Liver (tissue), 2 donors: Measurements from ENCODE around the gene SLC12A9.

Experiments
- CTCF ChIP-seq: fragments of 150-350 bp; IDR thresholded peaks from 2 replicates; pipeline ENCODE4 v1.5.1; 2017; ENCODE audit warnings: improper control_type of control experiment, low read depth, low read length; ENCODE audit not compliant: missing input control
- ZBTB33 ChIP-seq: IDR thresholded peaks from 2 replicates; pipeline ENCODE4 v1.6.1; 2016; ENCODE audit warnings: antibody characterized with exemption
- donor health status: healthy.

GRCh38 chr7:100882785-100883526 lies 30.4 kb downstream of the SLC12A9 start:
- TF ChIP-seq ZBTB33, result no peak
- TF ChIP-seq CTCF, result no peak
